Measurements from ENCODE around the gene ADAMTS20. TPM values are rescaled to one million over a fixed set of nuclear protein-coding genes. Genes with fewer than 3 reads are reported as not detected.

ADAMTS20 gene
- not detected for total RNA-seq

GRCh38 chr12:43551971-43552559, at the start of gene ADAMTS20:
Gene ADAMTS20 (minus strand): TSS chr12:43552203. CDS start chr12:43551921, 282 bp downstream.
- TF ChIP-seq, protein P1, sequence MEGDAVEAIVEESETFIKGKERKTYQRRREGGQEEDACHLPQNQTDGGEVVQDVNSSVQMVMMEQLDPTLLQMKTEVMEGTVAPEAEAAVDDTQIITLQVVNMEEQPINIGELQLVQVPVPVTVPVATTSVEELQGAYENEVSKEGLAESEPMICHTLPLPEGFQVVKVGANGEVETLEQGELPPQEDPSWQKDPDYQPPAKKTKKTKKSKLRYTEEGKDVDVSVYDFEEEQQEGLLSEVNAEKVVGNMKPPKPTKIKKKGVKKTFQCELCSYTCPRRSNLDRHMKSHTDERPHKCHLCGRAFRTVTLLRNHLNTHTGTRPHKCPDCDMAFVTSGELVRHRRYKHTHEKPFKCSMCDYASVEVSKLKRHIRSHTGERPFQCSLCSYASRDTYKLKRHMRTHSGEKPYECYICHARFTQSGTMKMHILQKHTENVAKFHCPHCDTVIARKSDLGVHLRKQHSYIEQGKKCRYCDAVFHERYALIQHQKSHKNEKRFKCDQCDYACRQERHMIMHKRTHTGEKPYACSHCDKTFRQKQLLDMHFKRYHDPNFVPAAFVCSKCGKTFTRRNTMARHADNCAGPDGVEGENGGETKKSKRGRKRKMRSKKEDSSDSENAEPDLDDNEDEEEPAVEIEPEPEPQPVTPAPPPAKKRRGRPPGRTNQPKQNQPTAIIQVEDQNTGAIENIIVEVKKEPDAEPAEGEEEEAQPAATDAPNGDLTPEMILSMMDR (IDR thresholded peaks at IDR 0.05), result no peak
- no peak for TF ChIP-seq POLR2A (IDR thresholded peaks at IDR 0.05)
- no peak within 1 kb of the TSS for H3K4me3 ChIP-seq
- H3K27ac ChIP-seq, result no peak within 1 kb of the TSS
- no peak for DNase-seq
- H3K36me3 ChIP-seq, result no peaks in the 10 kb centered on the region
- no peaks in the 10 kb centered on the region for H3K4me1 ChIP-seq
- no peaks in the 10 kb centered on the region for H3K9me3 ChIP-seq
- H3K27me3 ChIP-seq, result no peaks in the 10 kb centered on the region

DNA sequence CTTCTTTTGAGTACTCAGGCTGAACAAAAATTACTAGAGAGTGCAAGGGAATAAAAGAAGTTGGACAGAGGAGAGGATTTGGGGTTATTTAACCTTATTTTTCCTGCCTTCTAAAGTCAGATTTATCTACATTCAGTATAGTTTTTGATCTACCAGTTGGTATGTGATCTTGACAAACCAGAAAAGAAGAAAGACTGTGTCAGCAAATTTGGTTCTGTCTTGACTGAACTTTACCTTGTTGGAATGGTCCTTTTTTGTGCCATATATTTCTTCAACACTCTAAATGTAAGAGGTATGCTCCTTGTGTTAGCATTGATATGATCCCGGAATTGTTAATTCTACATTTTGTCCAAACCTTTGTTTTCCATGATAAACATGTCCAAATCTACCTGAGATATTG, 47.7 kb upstream of the ADAMTS20 start:
- no peaks in the 10 kb centered on the region for H3K27me3 ChIP-seq
- H3K4me1 ChIP-seq, result no peaks in the 10 kb centered on the region
- H3K36me3 ChIP-seq, result no peaks in the 10 kb centered on the region
- H3K9me3 ChIP-seq, result no peaks in the 10 kb centered on the region
- DNase-seq, result no peak
- no peak overlapping the region for H3K27ac ChIP-seq
- H3K4me3 ChIP-seq, result no peak overlapping the region
- TF ChIP-seq, protein P1 (IDR thresholded peaks at IDR 0.05), result no peak
- TF ChIP-seq POLR2A (IDR thresholded peaks at IDR 0.05), result no peak

- Histone ChIP-seq H3K4me1 (no peaks in the 10 kb centered on the region), H3K27me3 (no peaks in the 10 kb centered on the region), H3K27ac (no peak overlapping the region), H3K9me3 (no peaks in the 10 kb centered on the region), H3K4me3 (no peak overlapping the region), H3K36me3 (no peaks in the 10 kb centered on the region)
- DNase-seq, result no peak
- no peak for TF ChIP-seq POLR2A (IDR thresholded peaks at IDR 0.05)
- TF ChIP-seq, protein P1 (IDR thresholded peaks at IDR 0.05), result no peak
These were observed 47.1 kb upstream of the ADAMTS20 start for GRCh38 chr12:43599066-43599465.

DNA sequence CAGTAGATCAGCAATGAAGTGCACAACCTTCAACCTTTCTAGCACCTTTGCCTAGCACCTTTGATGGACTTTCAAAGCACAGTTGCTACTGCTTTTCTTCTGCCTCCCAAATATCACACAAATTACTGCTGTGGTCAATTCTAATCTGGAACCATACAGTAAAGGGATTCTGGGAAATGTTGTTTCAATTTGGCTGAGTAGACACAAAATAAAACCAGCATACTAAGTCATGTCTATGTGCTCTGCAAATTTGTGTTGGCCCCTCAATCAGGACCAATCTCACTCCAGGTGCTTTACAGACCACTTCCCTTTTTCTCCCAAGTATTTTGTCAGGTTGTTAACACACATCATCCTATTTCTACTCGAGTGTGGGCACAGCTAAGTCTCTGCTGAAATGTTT, 38.3 kb upstream of the ADAMTS20 start:
- Histone ChIP-seq H3K27ac (no peak overlapping the region), H3K4me1 (no peaks in the 10 kb centered on the region), H3K27me3 (no peaks in the 10 kb centered on the region), H3K4me3 (no peak overlapping the region), H3K9me3 (no peaks in the 10 kb centered on the region), H3K36me3 (no peaks in the 10 kb centered on the region)
- no peak for TF ChIP-seq POLR2A (IDR thresholded peaks at IDR 0.05)
- TF ChIP-seq, protein P1 (IDR thresholded peaks at IDR 0.05), result no peak
- DNase-seq, result no peak

- no peak for DNase-seq
- TF ChIP-seq POLR2A (IDR thresholded peaks at IDR 0.05), result no peak
- TF ChIP-seq, protein P1 (IDR thresholded peaks at IDR 0.05), result no peak
- H3K4me1 ChIP-seq, result no peaks in the 10 kb centered on the region
- H3K27me3 ChIP-seq, result no peaks in the 10 kb centered on the region
- H3K27ac ChIP-seq, result no peak overlapping the region
- no peaks in the 10 kb centered on the region for H3K9me3 ChIP-seq
- no peak overlapping the region for H3K4me3 ChIP-seq
- H3K36me3 ChIP-seq, result no peaks in the 10 kb centered on the region
These were observed 34.7 kb upstream of the ADAMTS20 start for GRCh38 chr12:43586646-43587245.

All from Peyer's patch (tissue), 4 donors.